Activated CD4-positive, alpha-beta T cell treated with anti-CD3 and anti-CD28 coated beads, Interleukin-2, Interleukin-6, amounts not matched to agents 100 ng/mL and 50 ng/mL, durations not matched to agents 16 hours and 8 hours (primary cell): Measurements from ENCODE around the gene SUSD4.
"Not testable (repeated sequence)": the region's sequence is repeated elsewhere in the genome, so short reads cannot be mapped to it uniquely, and the experiment has no call there.

Source experiments
- DNase-seq: peaks from one replicate; pipeline ENCODE4 v3.0.0-alpha.2; 2020

Gene SUSD4

GRCh38 chr1:223363856-223364684 is at the start of gene SUSD4:
TSS of gene SUSD4 (minus strand) at chr1:223364176. CDS start at chr1:223363425, 751 bp downstream.
- DNase-seq, result peak; percentile 50

- no peak for DNase-seq
Observed at GRCh38 chr1:223413216-223413615, 49.2 kb upstream of the SUSD4 start.

- no peak for DNase-seq
Observed at GRCh38 chr1:223411710-223412109, 47.7 kb upstream of the SUSD4 start.

GRCh38 chr1:223411309-223411708 is 47.3 kb upstream of the SUSD4 start:
- no peak for DNase-seq

GRCh38 chr1:223410036-223410435 is 46.1 kb upstream of the SUSD4 start:
- no peak for DNase-seq

- DNase-seq, result no peak
Observed at GRCh38 chr1:223405507-223405906, 41.5 kb upstream of the SUSD4 start.

GRCh38 chr1:223403184-223403815 is 39.3 kb upstream of the SUSD4 start:
- no peak for DNase-seq

- DNase-seq, result no peak
Observed at GRCh38 chr1:223402790-223403142, 38.8 kb upstream of the SUSD4 start.

GRCh38 chr1:223401873-223402789 is 38.2 kb upstream of the SUSD4 start:
- no peak for DNase-seq

- DNase-seq, result not testable (repeated sequence)
Observed at GRCh38 chr1:223399393-223399792, 35.4 kb upstream of the SUSD4 start.

GRCh38 chr1:223394706-223395105 is 30.7 kb upstream of the SUSD4 start:
- DNase-seq, result no peak

GRCh38 chr1:223394242-223394641 is 30.3 kb upstream of the SUSD4 start:
- no peak for DNase-seq

GRCh38 chr1:223393275-223394214 is 29.6 kb upstream of the SUSD4 start, which contains the start of gene CCDC185:
TSS of gene CCDC185 (plus strand) at chr1:223393415. CDS start at chr1:223393476, 61 bp downstream.
- DNase-seq, result no peak

- DNase-seq, result no peak
Observed at GRCh38 chr1:223390618-223391017, 26.6 kb upstream of the SUSD4 start.

- no peak for DNase-seq
Observed at GRCh38 chr1:223386013-223386412, 22.0 kb upstream of the SUSD4 start.

GRCh38 chr1:223378754-223379153 is 14.8 kb upstream of the SUSD4 start:
- no peak for DNase-seq

- no peak for DNase-seq
Observed at GRCh38 chr1:223374064-223374610, 10.2 kb upstream of the SUSD4 start.

- DNase-seq, result peak; percentile 9
Observed at GRCh38 chr1:223364685-223365382, 858 bp upstream of the SUSD4 start.

- DNase-seq, result no peak
Observed at GRCh38 chr1:223363057-223363855, 720 bp downstream of the SUSD4 start.

GRCh38 chr1:223358826-223359225 is 5.2 kb downstream of the SUSD4 start:
- DNase-seq, result no peak
